GM13976 (cell line): ENCODE data around the gene SNF8.

ENCODE experiments used
- DNase-seq: peaks from one replicate; pipeline ENCODE4 v3.0.0; 2012; ENCODE audit warnings: low spot score
- CTCF ChIP-seq: IDR thresholded peaks from 2 replicates; pipeline ENCODE4 v1.5.1; 2012; ENCODE audit warnings: borderline replicate concordance, mild to moderate bottlenecking; ENCODE audit not compliant: insufficient read depth; ENCODE audit errors: extremely low read depth, missing control alignments, control extremely low read depth
- in situ Hi-C: fragments of 300-500 bp; cut with MboI; formaldehyde crosslinking; loops from one replicate; pipeline ENCODE4 v1.12.0; 2022; ENCODE audit warnings: low sequenced_read_pairs, mixed read lengths, inconsistent platforms; ENCODE audit not compliant: unreplicated experiment

SNF8 gene

GRCh38 chr17:48915459-48916282 is 29.0 kb downstream of the SNF8 start:
- no peak for TF ChIP-seq CTCF
- in situ Hi-C loops = no loop called here
- peak; percentile 71 for DNase-seq

DNA sequence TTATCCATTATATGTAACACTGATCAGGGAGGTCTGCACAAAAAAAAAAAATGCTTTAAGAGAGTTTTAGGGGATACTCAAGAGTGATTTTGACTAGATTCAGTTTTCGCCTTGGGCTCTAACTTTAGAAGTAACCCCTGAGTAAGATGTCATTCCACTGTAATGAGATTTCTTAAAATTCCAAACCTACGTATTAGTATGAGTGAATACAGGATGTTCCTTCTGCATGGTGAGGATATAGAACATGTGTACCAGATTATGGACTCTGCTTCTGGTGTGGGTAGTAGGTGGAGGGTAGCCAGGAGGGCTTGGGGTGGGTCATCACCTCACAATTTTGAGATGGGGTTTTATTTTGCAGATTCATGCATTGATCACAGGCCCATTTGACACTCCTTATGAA is 32.2 kb downstream of the SNF8 start:
- DNase-seq = no peak
- no peak for TF ChIP-seq CTCF
- in situ Hi-C loops = no loop called here

DNA sequence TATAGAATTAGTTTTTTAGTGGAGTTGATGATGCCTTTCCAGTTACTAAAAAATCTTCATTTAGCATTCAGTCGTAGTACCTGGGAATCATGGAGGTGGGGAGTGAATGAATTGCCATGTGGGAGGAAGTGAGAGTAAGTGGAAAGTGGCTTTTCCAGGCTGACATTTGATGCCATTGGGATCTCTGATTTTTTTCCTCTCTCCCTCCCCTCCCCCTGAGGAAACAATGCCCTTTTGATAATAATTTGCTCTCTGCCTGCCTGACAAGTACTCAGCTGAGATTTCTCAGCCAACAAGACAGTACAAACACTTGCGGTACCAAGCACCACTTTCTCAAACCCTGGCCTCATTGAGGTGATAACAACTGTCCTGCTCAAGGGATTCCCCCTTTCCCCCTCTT is 34.3 kb downstream of the SNF8 start:
- no peak for DNase-seq
- no peak for TF ChIP-seq CTCF
- in situ Hi-C loops = no loop called here

DNA sequence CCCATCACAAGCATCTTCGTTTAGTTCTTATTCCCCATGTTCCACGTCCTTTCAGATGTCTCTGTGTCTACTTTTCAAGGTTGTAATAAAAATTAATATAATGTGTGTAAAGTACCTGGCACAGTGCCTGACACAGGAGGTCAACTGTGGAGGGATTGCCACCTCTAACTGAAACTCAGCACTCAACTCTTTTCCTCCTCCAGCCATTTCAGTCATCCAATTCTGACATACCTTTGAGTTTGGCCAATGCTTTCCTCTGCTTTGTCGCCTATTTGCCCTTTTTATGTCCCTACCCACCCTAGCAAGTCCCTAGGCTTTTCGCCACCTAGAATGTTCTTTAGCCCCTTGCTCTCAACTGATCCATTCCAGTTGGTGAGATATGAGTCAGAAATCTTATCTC is 34.9 kb downstream of the SNF8 start:
- no peak for TF ChIP-seq CTCF
- in situ Hi-C loops = no loop called here

GRCh38 chr17:48908853-48909394 is 35.7 kb downstream of the SNF8 start:
- TF ChIP-seq CTCF = no peak
- DNase-seq = peak; percentile 89
- in situ Hi-C loops = no loop called here

More for the DNA sequence above, 34.9 kb downstream of the SNF8 start:
- DNase-seq = no peak

DNA sequence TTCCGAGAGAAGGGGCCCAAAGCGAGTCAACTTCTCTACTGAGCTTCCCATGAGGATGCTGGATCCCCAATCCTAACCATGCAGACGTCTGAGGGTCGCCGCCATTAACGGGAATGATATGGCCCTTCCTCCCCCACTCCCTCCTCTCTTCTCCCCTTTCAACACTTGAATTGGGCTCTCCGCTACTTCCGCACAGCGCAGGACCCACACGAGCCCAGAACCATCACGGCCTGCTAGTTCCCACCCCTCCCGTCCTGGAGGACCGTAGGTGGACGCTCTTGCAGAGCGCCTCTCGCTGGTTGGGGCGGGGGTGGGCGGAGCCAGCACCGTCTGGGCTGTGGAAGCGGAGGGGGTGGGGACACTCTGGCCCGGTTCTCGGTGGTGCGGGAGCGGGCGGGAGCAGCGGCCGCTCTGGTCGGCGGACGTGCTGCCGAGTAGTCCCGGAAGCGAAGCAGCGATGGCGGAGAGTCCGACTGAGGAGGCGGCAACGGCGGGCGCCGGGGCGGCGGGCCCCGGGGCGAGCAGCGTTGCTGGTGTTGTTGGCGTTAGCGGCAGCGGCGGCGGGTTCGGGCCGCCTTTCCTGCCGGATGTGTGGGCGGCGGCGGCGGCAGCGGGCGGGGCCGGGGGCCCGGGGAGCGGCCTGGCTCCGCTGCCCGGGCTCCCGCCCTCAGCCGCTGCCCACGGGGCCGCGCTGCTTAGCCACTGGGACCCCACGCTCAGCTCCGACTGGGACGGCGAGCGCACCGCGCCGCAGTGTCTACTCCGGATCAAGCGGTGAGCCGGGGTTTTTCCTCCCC is 36.4 kb downstream of the SNF8 start, which contains the start of gene UBE2Z:
UBE2Z (plus strand) TSS at position 361 of the 797 bp plus-strand sequence; CDS start at position 458, 97 bp downstream.
- TF ChIP-seq CTCF = peak; percentile 31
- in situ Hi-C loops = no loop called here
- peak; percentile 96 for DNase-seq
